GM19328 (cell line): ENCODE data around the gene POTEG.
"Not testable (repeated sequence)": the region's sequence is repeated elsewhere in the genome, so short reads cannot be mapped to it uniquely, and the experiment has no call there.

Experiments used
- ATAC-seq: cut with Tn5 transposase; IDR thresholded peaks from one replicate; pipeline ENCODE4 v1.9.1; 2021; ENCODE audit warnings: mild to moderate bottlenecking, moderate library complexity; ENCODE audit not compliant: unreplicated experiment

The POTEG gene

DNA sequence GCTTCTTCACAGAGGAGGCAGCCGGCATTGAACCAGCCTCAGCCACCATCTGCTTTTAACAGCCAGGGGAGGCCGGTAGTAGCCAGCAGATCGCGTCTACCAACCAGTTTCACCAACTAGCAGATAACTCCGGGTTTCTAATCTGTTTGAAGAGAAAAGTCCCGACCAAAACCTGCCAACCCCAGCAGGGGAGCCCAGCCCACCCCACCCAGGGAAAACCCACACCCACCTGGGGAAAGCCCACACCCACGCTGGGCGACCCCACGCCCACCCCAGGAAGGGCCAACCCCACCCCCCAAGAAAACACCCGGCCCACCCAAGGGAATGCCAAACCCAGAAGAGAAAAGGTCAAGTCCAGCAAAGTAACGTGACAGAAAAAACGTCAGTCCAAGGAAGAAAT is at the start of gene POTEG:
POTEG (minus strand) TSS at position 101 of the 400 bp plus-strand sequence; CDS start at position 49, 52 bp downstream.
- ATAC-seq = not testable (repeated sequence)

DNA sequence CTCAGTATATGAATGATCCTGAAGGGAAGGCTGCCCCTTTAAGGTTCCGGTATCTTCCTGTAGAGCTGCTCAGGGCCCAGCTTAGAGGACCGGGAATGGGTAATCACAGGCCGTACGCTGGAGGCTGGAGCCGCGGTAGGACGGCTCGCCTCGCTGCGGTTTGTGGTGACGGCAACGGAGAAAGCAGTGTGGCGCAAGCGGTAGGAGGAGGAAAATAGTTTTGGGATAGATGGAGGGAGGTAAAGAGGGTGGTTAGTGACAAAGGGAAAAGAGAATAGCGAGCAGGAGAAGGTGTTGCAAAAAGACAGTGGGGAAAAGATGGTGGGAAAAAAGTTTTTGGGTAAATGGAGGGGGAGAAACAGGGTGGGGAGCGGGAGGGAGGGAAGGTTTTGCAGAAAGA is 48.0 kb upstream of the POTEG start:
- ATAC-seq = not testable (repeated sequence)

- not testable (repeated sequence) for ATAC-seq
These were observed 47.3 kb upstream of the POTEG start for GRCh38 chr14:19481421-19481820.

DNA sequence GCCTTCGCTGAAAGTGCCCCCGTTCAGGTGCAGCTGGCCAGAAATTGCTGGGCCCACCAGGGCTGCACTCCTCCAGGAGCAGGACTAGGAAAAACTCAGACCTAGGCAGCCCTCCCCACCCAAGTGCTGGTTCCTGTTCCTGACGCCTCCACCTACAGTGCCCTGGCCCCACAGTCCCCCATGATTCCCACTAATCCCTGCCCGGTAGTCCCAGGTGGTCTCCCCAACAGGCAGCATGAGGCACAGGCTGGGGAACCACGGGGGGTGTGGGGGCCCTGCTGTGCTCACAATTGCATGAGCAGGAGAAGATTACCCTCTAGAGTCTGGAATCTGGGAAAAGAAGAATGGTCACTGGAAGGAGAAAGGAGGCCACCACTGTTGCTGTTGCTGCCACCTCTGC is 46.4 kb upstream of the POTEG start:
- ATAC-seq = not testable (repeated sequence)

DNA sequence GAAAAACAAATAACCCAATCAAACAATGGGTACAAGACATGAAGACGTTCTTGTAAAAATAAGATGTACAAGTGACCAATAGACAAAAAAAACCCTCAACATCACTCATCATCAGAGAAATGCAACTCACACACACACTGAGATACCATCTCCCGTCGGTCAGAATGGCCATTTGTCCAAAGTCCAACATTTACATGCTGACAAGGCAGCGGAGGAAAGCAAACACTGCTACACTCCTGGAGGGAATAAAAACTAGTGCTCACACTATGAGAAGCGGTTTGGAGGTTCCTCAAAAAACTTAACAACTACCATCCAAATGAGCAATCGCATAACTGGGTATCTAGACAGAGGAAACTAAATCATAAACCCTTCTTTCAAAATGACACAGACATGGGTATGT is 11.6 kb upstream of the POTEG start:
- ATAC-seq = not testable (repeated sequence)

DNA sequence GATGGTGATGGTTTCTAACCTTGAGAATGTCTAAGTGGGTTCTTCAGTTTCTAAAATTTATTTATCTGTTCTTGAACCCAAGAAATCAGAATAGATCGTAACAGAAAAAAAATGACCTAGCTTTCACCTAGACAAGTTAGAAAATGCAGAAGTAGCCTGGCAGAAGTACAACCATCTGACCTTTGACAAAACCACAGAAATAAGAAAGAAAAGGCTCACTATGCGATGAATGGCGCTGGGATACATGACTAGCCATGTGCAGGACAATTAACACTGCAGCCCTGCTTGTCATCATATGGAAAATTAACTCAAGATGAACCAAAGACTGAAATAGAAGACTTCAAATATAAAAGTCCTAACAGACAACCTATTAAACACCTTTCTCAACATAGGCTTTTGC is 5.7 kb upstream of the POTEG start:
- not testable (repeated sequence) for ATAC-seq

DNA sequence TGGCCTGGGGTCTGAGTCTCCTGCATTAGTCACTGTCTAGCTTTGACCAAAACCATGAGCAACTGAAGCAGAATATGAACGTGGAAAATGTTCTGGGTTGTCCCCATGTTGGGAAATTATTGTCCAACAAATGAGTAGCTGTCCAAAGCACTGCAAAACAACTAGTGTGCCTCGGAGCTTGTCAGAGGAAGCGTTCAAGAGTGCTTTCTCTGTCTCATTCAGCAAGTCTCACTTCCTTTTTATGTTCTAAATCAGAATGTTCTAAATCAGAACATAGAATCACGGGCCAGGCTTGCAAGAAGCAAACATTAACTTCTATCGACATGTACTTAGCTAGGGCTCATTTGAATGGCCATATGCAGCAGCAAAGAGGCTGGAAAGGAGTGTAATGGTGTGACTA is 5.1 kb upstream of the POTEG start:
- ATAC-seq = not testable (repeated sequence)

GRCh38 chr14:19437126-19437443 is 2.9 kb upstream of the POTEG start:
- ATAC-seq = not testable (repeated sequence)

GRCh38 chr14:19436311-19437125 is 2.4 kb upstream of the POTEG start:
- not testable (repeated sequence) for ATAC-seq

DNA sequence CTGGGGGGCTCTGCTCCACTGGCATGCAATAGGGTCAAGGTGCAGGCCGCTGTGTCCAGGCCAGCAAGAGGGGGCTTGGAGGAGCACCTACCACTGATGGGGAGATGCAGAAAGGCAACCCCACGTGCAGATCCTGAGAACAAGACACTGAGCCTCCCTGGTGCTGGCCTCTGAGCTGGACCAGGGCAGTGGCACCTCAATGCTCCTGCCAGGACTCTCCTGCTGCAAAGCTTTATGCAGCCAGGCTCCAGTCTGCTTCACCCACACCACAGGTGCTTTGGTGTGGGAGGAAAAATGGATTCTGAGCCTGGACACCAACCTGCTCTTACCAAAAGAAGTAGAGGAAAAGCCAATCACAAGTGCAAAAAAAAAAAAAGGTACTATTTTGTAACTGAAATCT is 1.7 kb upstream of the POTEG start:
- not testable (repeated sequence) for ATAC-seq

DNA sequence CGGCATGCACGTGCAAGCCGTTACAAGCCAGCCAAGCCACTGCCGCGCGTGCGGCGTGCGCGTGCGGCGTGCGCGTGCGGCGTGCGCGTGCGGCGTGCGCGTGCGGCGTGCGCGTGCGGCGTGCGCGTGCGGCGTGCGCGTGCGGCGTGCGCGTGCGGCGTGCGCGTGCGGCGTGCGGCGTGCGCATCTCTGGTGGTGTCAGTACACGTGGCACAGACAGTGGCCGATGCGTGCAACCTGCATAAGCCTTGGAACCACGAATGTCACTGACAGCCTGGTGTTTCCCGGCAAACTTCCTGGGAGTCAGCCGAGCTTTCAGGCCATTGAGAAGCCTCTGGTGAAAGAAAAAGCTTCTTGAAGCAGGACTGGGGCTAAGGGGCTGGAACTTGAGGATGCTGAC is 750 bp upstream of the POTEG start:
- ATAC-seq = not testable (repeated sequence)

GRCh38 chr14:19433765-19434164 is 376 bp downstream of the POTEG start:
- ATAC-seq = not testable (repeated sequence)

DNA sequence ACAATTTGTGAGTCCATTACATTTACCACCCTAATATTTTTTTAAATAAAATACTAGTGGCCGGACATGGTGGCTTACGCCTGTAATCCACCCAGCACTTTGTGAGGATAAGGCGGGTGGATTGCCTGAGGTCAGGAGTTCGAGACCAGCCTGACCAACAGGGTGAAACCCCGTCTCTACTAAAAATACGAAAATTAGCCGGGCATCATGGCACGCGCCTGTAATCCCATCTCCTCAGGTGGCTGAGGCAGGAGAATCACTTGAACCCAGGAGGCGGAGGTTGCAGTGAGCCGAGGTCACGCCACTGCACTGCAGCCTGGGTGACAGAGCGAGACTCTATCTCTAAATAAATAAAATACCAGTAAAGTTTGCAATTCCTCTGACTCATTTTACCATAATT is 25.6 kb downstream of the POTEG start:
- ATAC-seq = not testable (repeated sequence)

DNA sequence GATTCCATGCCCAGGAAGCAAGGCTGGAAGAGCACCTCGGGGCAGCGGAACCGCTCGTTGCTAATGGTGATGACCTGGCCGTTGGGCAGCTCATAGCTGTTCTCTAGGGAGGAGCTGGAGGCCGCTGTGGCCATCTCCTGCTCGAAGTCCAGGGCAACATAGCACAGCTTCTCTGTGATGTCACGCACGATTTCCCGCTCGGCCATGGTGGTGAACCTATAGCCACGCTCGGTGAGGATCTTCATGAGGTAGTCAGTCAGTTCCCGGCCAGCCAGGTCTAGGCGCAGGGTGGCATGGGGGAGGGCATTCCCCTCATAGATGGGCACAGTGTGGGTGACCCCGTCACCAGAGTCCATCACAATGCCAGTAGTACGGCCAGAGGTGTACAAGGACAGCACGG is 32.0 kb downstream of the POTEG start:
- ATAC-seq = not testable (repeated sequence)

- not testable (repeated sequence) for ATAC-seq
These were observed 39.4 kb downstream of the POTEG start for GRCh38 chr14:19394727-19395126.

GRCh38 chr14:19390230-19390629 is 43.9 kb downstream of the POTEG start:
- ATAC-seq = not testable (repeated sequence)

GRCh38 chr14:19388741-19389140 is 45.4 kb downstream of the POTEG start:
- ATAC-seq = not testable (repeated sequence)

- not testable (repeated sequence) for ATAC-seq
These were observed 47.1 kb downstream of the POTEG start for GRCh38 chr14:19386996-19387395.

- ATAC-seq = not testable (repeated sequence)
These were observed 47.8 kb downstream of the POTEG start for GRCh38 chr14:19386309-19386708.

DNA sequence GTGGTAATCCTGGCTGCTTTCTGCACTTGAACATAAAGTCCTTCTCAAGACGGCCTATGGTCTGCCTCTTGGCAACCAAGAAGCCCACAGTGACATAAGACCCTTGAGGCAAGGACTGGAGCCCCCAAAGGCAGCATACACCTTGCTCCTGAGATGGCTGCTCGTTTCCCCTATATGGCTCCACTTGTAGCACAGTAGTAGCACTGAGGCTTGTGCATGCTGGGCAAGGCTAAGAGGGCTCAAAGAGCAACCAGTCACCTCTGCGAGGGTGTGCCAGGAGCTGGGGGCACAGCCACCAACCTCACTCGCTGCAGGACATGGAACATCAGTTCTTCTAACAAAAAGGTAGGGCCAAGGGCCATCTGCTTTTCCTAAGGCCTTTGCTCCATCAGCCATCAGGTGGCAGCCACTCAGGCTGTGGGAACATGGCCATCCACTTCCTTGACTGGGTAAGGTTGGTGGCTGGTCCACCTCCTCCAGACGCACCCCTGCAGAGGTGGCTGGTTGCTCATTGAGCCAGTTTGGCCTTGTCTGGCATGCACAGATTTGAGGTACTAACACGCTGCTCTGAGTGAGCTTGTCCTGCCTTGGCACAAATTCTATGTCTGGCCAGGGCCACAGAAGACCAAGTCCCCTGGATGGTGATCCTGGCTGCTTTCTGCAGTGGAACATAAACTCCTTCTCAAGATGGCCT is 49.9 kb downstream of the POTEG start:
- ATAC-seq = not testable (repeated sequence)

GRCh38 chr14:19383008-19383584 is 51.0 kb downstream of the POTEG start:
- not testable (repeated sequence) for ATAC-seq

DNA sequence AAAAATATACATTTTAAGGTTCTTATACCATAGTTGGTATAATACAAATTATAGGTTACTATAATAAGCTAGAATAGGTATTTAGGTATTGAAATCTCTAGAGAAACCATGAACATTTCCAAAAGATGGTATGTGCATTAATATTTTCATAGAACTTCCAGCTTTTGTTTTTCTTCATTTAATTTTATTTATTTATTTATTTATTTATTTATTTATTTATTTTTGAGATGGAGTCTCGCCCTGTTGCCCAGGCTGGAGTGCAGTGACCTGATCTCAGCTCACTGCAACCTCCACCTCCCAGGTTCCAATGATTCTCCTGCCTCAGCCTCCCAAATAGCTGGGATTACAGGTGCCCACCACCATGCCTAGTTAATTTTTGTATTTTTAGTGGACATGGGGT is 54.0 kb downstream of the POTEG start:
- not testable (repeated sequence) for ATAC-seq
